HepG2 (cell line): ENCODE measurements around the gene GIPC1. TPM values are rescaled to one million over a fixed set of nuclear protein-coding genes. Genes with fewer than 3 reads are reported as not detected.

Source experiments
- CREB1 ChIP-seq, 2 experiments: fragments of 450-650 bp in 1 of 2; IDR thresholded peaks; 2 replicates each; pipeline ENCODE4 v1.6.1; 2016 to 2017; ENCODE audit warnings: control low read depth in 1 of 2, mild to moderate bottlenecking in 1 of 2, missing compliant biosample characterization in 1 of 2, missing genetic modification characterization in 1 of 2
- ELK4 ChIP-seq: sonication (generic); formaldehyde crosslinking; IDR thresholded peaks from 2 replicates; pipeline ENCODE4 v1.9.0; 2021; ENCODE audit warnings: missing genetic modification reagents, borderline replicate concordance
- HES4 ChIP-seq: sonication (generic); formaldehyde crosslinking; IDR thresholded peaks from 2 replicates; pipeline ENCODE4 v1.9.0; 2021; ENCODE audit warnings: mild to moderate bottlenecking, missing genetic modification reagents, borderline replicate concordance
- HOXD1 ChIP-seq: sonication (generic); formaldehyde crosslinking; IDR thresholded peaks from 2 replicates; pipeline ENCODE4 v1.5.0; 2020; ENCODE audit warnings: missing genetic modification reagents
- IRF1 ChIP-seq: sonication (generic); formaldehyde crosslinking; IDR thresholded peaks from 2 replicates; pipeline ENCODE4 v1.4.0; 2020; ENCODE audit warnings: low read depth, mild to moderate bottlenecking, missing genetic modification reagents
- MEIS1 ChIP-seq: sonication (generic); formaldehyde crosslinking; IDR thresholded peaks from 2 replicates; pipeline ENCODE4 v1.9.0; 2021; ENCODE audit warnings: mild to moderate bottlenecking, missing genetic modification reagents, moderate library complexity, borderline replicate concordance
- NFAT5 ChIP-seq: sonication (generic); formaldehyde crosslinking; IDR thresholded peaks from 2 replicates; pipeline ENCODE4 v1.4.0; 2020; ENCODE audit warnings: missing genetic modification reagents
- NFATC3 ChIP-seq: sonication (generic); formaldehyde crosslinking; IDR thresholded peaks from 2 replicates; pipeline ENCODE4 v1.5.1; 2020; ENCODE audit warnings: mild to moderate bottlenecking, missing genetic modification reagents
- RAD21 ChIP-seq: fragments of 450-650 bp; formaldehyde crosslinking; IDR thresholded peaks from 2 replicates; pipeline ENCODE4 v1.5.0; 2020; ENCODE audit warnings: mild to moderate bottlenecking
- SMC3 ChIP-seq: IDR thresholded peaks from 2 replicates; pipeline ENCODE4 v1.6.1; 2011; ENCODE audit warnings: low read length, improper control_type of control experiment
- ZC3H13 ChIP-seq: sonication (generic); formaldehyde crosslinking; IDR thresholded peaks from 2 replicates; pipeline ENCODE4 v1.8.1; 2023; ENCODE audit warnings: mild to moderate bottlenecking, missing genetic modification reagents, moderate library complexity
- ZNF350 ChIP-seq: sonication (generic); formaldehyde crosslinking; IDR thresholded peaks from 2 replicates; pipeline ENCODE4 v1.4.0; 2020; ENCODE audit warnings: mild to moderate bottlenecking, low read depth, missing genetic modification reagents, borderline replicate concordance
- ZNF451 ChIP-seq: sonication (generic); formaldehyde crosslinking; IDR thresholded peaks from 2 replicates; pipeline ENCODE4 v1.5.0; 2020; ENCODE audit warnings: mild to moderate bottlenecking, missing genetic modification reagents
- ZNF569 ChIP-seq: sonication (generic); formaldehyde crosslinking; IDR thresholded peaks from 2 replicates; pipeline ENCODE4 v1.5.0; 2020; ENCODE audit warnings: mild to moderate bottlenecking, missing genetic modification reagents, moderate library complexity, borderline replicate concordance
- ZNF672 ChIP-seq: sonication (generic); formaldehyde crosslinking; IDR thresholded peaks from 2 replicates; pipeline ENCODE4 v1.8.1; 2022; ENCODE audit warnings: missing genetic modification reagents
- polyA plus RNA-seq, 8 experiments: library from polyadenylated mRNA; depleted of rRNA in 3 of 8; stranded (reverse) in 7 of 8; unstranded in 1 of 8; fragments of >200 nt; fragmentation: Illumina TruSeq in 4 of 8; extraction: Trizol in 4 of 8; gene quantifications; 2 replicates each; pipeline versions ENCODE4 v1.2.1 to v1.2.3, GENCODE V29; 2011 to 2016; ENCODE audit warnings: low read depth in 4 of 8, missing spikeins in 1 of 8, mixed read lengths in 1 of 8; ENCODE audit not compliant: insufficient read depth in 1 of 8
- total RNA-seq, 5 experiments: library from RNA; depleted of rRNA; stranded (reverse); fragments of >200 nt; fragmentation: Illumina TruSeq; extraction: Trizol; gene quantifications; 2 replicates each; pipeline ENCODE4 v1.2.3, GENCODE V29; 2016; ENCODE audit warnings: low read depth in 1 of 5
- TF ChIP-seq, protein P1 (sequence below): sonication (generic); formaldehyde crosslinking; IDR thresholded peaks from 2 replicates; pipeline ENCODE4 v1.4.0; 2020; ENCODE audit warnings: missing genetic modification reagents
- TF ChIP-seq, protein P2 (sequence below): sonication (generic); formaldehyde crosslinking; IDR thresholded peaks from 2 replicates; pipeline ENCODE4 v1.9.0; 2021; ENCODE audit warnings: missing genetic modification reagents, mild to moderate bottlenecking, borderline replicate concordance

The GIPC1 gene
- total and polyA plus RNA-seq, 2 of the 13 experiments (the other 11 are each of a cell fraction or from before 2014, with no cell fraction given): 27.1 to 48.1 TPM

- TF ChIP-seq NFAT5 (CRISPR knock-in tag): no peak
- TF ChIP-seq RAD21: no peak
- TF ChIP-seq ZNF350: no peak
- no peak for TF ChIP-seq ZNF672 (CRISPR knock-in tag)
- no peak for TF ChIP-seq ZC3H13 (CRISPR knock-in tag)
- no peak for TF ChIP-seq ZNF451
- TF ChIP-seq, protein P1, sequence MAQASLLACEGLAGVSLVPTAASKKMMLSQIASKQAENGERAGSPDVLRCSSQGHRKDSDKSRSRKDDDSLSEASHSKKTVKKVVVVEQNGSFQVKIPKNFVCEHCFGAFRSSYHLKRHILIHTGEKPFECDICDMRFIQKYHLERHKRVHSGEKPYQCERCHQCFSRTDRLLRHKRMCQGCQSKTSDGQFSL (CRISPR knock-in tag): 0 out of 2 replicates have a peak, but pooled peaks have one; percentile 8
- TF ChIP-seq HES4 (CRISPR knock-in tag): no peak
- TF ChIP-seq ELK4: no peak
- TF ChIP-seq, protein P2, sequence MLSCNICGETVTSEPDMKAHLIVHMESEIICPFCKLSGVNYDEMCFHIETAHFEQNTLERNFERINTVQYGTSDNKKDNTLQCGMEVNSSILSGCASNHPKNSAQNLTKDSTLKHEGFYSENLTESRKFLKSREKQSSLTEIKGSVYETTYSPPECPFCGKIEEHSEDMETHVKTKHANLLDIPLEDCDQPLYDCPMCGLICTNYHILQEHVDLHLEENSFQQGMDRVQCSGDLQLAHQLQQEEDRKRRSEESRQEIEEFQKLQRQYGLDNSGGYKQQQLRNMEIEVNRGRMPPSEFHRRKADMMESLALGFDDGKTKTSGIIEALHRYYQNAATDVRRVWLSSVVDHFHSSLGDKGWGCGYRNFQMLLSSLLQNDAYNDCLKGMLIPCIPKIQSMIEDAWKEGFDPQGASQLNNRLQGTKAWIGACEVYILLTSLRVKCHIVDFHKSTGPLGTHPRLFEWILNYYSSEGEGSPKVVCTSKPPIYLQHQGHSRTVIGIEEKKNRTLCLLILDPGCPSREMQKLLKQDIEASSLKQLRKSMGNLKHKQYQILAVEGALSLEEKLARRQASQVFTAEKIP (CRISPR knock-in tag): no peak
- TF ChIP-seq ZNF569: no peak
- TF ChIP-seq IRF1 (CRISPR knock-in tag): no peak
- no peak for TF ChIP-seq MEIS1
- no peak for TF ChIP-seq HOXD1 (CRISPR knock-in tag)
- TF ChIP-seq NFATC3 (CRISPR knock-in tag): 0 out of 2 replicates have a peak, but pooled peaks have one; percentile 40
- TF ChIP-seq CREB1 (IDR thresholded peaks at IDR 0.05): no peak; the same call in 1 of the 2 replicates
- TF ChIP-seq CREB1 (CRISPR knock-in tag; IDR thresholded peaks at IDR 0.05): peak; percentile 39
- TF ChIP-seq SMC3: no peak
Observed at GRCh38 chr19:14519860-14520407, 24.0 kb upstream of the GIPC1 start (continued).
